ENCODE measurements around the gene SIGLEC1.

SIGLEC1 gene

GRCh38 chr20:3720068-3720467 is 7.7 kb upstream of the SIGLEC1 start:
- Histone ChIP-seq H3K27ac (ENCODE audit: low read length) (no peak overlapping the region), H3K9ac (ENCODE audit: low read depth, low read length) (no peak overlapping the region), H3K36me3 (ENCODE audit: insufficient read depth, low read depth, low read length) (no peaks in the 10 kb centered on the region), H3K4me1 (ENCODE audit: insufficient read depth, low read length) (peaks cover 3% of the 10 kb centered on the region; the same call in 1 of the 2 replicates), H3K27me3 (ENCODE audit: insufficient read depth, low read length) (no peaks in the 10 kb centered on the region), H3K4me3 (ENCODE audit: low read length) (no peak overlapping the region), H3K9me3 (ENCODE audit: insufficient read depth, low read depth, low read length) (no peaks in the 10 kb centered on the region)

- no peak overlapping the region for H3K9ac ChIP-seq (ENCODE audit: low read depth, low read length)
- no peaks in the 10 kb centered on the region for H3K9me3 ChIP-seq (ENCODE audit: insufficient read depth, low read depth, low read length)
- no peak overlapping the region for H3K4me3 ChIP-seq (ENCODE audit: low read length)
- H3K4me1 ChIP-seq (ENCODE audit: insufficient read depth, low read length) = peaks cover 3% of the 10 kb centered on the region; the same call in 1 of the 2 replicates
- no peak overlapping the region for H3K27ac ChIP-seq (ENCODE audit: low read length)
- H3K27me3 ChIP-seq (ENCODE audit: insufficient read depth, low read length) = no peaks in the 10 kb centered on the region
- no peaks in the 10 kb centered on the region for H3K36me3 ChIP-seq (ENCODE audit: insufficient read depth, low read depth, low read length)
Observed at GRCh38 chr20:3719046-3719445, 6.6 kb upstream of the SIGLEC1 start.

- Histone ChIP-seq H3K9ac (ENCODE audit: low read depth, low read length) (no peak overlapping the region), H3K27me3 (ENCODE audit: insufficient read depth, low read length) (no peaks in the 10 kb centered on the region), H3K4me1 (ENCODE audit: insufficient read depth, low read length) (peaks cover 3% of the 10 kb centered on the region; the same call in 1 of the 2 replicates), H3K9me3 (ENCODE audit: insufficient read depth, low read depth, low read length) (no peaks in the 10 kb centered on the region), H3K36me3 (ENCODE audit: insufficient read depth, low read depth, low read length) (no peaks in the 10 kb centered on the region), H3K4me3 (ENCODE audit: low read length) (no peak overlapping the region), H3K27ac (ENCODE audit: low read length) (no peak overlapping the region)
Observed at GRCh38 chr20:3716195-3716834, 3.9 kb upstream of the SIGLEC1 start.

GRCh38 chr20:3714092-3714491 is 1.7 kb upstream of the SIGLEC1 start:
- H3K4me3 ChIP-seq (ENCODE audit: low read length) = no peak overlapping the region
- H3K9ac ChIP-seq (ENCODE audit: low read depth, low read length) = no peak overlapping the region
- H3K36me3 ChIP-seq (ENCODE audit: insufficient read depth, low read depth, low read length) = no peaks in the 10 kb centered on the region
- no peaks in the 10 kb centered on the region for H3K9me3 ChIP-seq (ENCODE audit: insufficient read depth, low read depth, low read length)
- H3K27me3 ChIP-seq (ENCODE audit: insufficient read depth, low read length) = no peaks in the 10 kb centered on the region
- no peak overlapping the region for H3K27ac ChIP-seq (ENCODE audit: low read length)
- no peaks in the 10 kb centered on the region for H3K4me1 ChIP-seq (ENCODE audit: insufficient read depth, low read length)

- H3K36me3 ChIP-seq (ENCODE audit: insufficient read depth, low read depth, low read length) = no peaks in the 10 kb centered on the region
- H3K27me3 ChIP-seq (ENCODE audit: insufficient read depth, low read length) = no peaks in the 10 kb centered on the region
- no peak overlapping the region for H3K9ac ChIP-seq (ENCODE audit: low read depth, low read length)
- no peaks in the 10 kb centered on the region for H3K9me3 ChIP-seq (ENCODE audit: insufficient read depth, low read depth, low read length)
- no peak overlapping the region for H3K4me3 ChIP-seq (ENCODE audit: low read length)
- H3K27ac ChIP-seq (ENCODE audit: low read length) = no peak overlapping the region
- no peaks in the 10 kb centered on the region for H3K4me1 ChIP-seq (ENCODE audit: insufficient read depth, low read length)
Observed at GRCh38 chr20:3711484-3711941, 887 bp downstream of the SIGLEC1 start.

- Histone ChIP-seq H3K9ac (ENCODE audit: low read depth, low read length) (no peak overlapping the region), H3K27me3 (ENCODE audit: insufficient read depth, low read length) (no peaks in the 10 kb centered on the region), H3K27ac (ENCODE audit: low read length) (no peak overlapping the region), H3K4me1 (ENCODE audit: insufficient read depth, low read length) (no peaks in the 10 kb centered on the region), H3K9me3 (ENCODE audit: insufficient read depth, low read depth, low read length) (no peaks in the 10 kb centered on the region), H3K36me3 (ENCODE audit: insufficient read depth, low read depth, low read length) (no peaks in the 10 kb centered on the region), H3K4me3 (ENCODE audit: low read length) (no peak overlapping the region)
Observed at GRCh38 chr20:3710703-3711483, 1.5 kb downstream of the SIGLEC1 start.

- no peaks in the 10 kb centered on the region for H3K4me1 ChIP-seq (ENCODE audit: insufficient read depth, low read length)
- H3K9ac ChIP-seq (ENCODE audit: low read depth, low read length) = no peak overlapping the region
- H3K27ac ChIP-seq (ENCODE audit: low read length) = no peak overlapping the region
- no peak overlapping the region for H3K4me3 ChIP-seq (ENCODE audit: low read length)
- no peaks in the 10 kb centered on the region for H3K9me3 ChIP-seq (ENCODE audit: insufficient read depth, low read depth, low read length)
- H3K27me3 ChIP-seq (ENCODE audit: insufficient read depth, low read length) = no peaks in the 10 kb centered on the region
- no peaks in the 10 kb centered on the region for H3K36me3 ChIP-seq (ENCODE audit: insufficient read depth, low read depth, low read length)
Observed at GRCh38 chr20:3710011-3710466, 2.4 kb downstream of the SIGLEC1 start.

GRCh38 chr20:3707508-3707899 is 4.9 kb downstream of the SIGLEC1 start:
- Histone ChIP-seq H3K9me3 (ENCODE audit: insufficient read depth, low read depth, low read length) (no peaks in the 10 kb centered on the region), H3K4me1 (ENCODE audit: insufficient read depth, low read length) (no peaks in the 10 kb centered on the region), H3K36me3 (ENCODE audit: insufficient read depth, low read depth, low read length) (no peaks in the 10 kb centered on the region), H3K27me3 (ENCODE audit: insufficient read depth, low read length) (no peaks in the 10 kb centered on the region), H3K4me3 (ENCODE audit: low read length) (no peak overlapping the region), H3K9ac (ENCODE audit: low read depth, low read length) (no peak overlapping the region), H3K27ac (ENCODE audit: low read length) (no peak overlapping the region)

GRCh38 chr20:3706774-3707507 is 5.5 kb downstream of the SIGLEC1 start:
- Histone ChIP-seq H3K9me3 (ENCODE audit: insufficient read depth, low read depth, low read length) (no peaks in the 10 kb centered on the region), H3K4me1 (ENCODE audit: insufficient read depth, low read length) (no peaks in the 10 kb centered on the region), H3K27ac (ENCODE audit: low read length) (no peak overlapping the region), H3K36me3 (ENCODE audit: insufficient read depth, low read depth, low read length) (no peaks in the 10 kb centered on the region), H3K4me3 (ENCODE audit: low read length) (no peak overlapping the region), H3K27me3 (ENCODE audit: insufficient read depth, low read length) (no peaks in the 10 kb centered on the region), H3K9ac (ENCODE audit: low read depth, low read length) (no peak overlapping the region)

- no peaks in the 10 kb centered on the region for H3K4me1 ChIP-seq (ENCODE audit: insufficient read depth, low read length)
- no peak overlapping the region for H3K4me3 ChIP-seq (ENCODE audit: low read length)
- no peak overlapping the region for H3K9ac ChIP-seq (ENCODE audit: low read depth, low read length)
- no peaks in the 10 kb centered on the region for H3K36me3 ChIP-seq (ENCODE audit: insufficient read depth, low read depth, low read length)
- no peaks in the 10 kb centered on the region for H3K9me3 ChIP-seq (ENCODE audit: insufficient read depth, low read depth, low read length)
- H3K27ac ChIP-seq (ENCODE audit: low read length) = no peak overlapping the region
- H3K27me3 ChIP-seq (ENCODE audit: insufficient read depth, low read length) = no peaks in the 10 kb centered on the region
Observed at GRCh38 chr20:3705970-3706739, 6.2 kb downstream of the SIGLEC1 start.

- H3K27me3 ChIP-seq (ENCODE audit: insufficient read depth, low read length) = no peaks in the 10 kb centered on the region
- H3K4me3 ChIP-seq (ENCODE audit: low read length) = no peak overlapping the region
- H3K9me3 ChIP-seq (ENCODE audit: insufficient read depth, low read depth, low read length) = no peaks in the 10 kb centered on the region
- H3K9ac ChIP-seq (ENCODE audit: low read depth, low read length) = no peak overlapping the region
- H3K27ac ChIP-seq (ENCODE audit: low read length) = no peak overlapping the region
- H3K4me1 ChIP-seq (ENCODE audit: insufficient read depth, low read length) = no peaks in the 10 kb centered on the region
- H3K36me3 ChIP-seq (ENCODE audit: insufficient read depth, low read depth, low read length) = no peaks in the 10 kb centered on the region
Observed at GRCh38 chr20:3705491-3705969, 6.9 kb downstream of the SIGLEC1 start.

Measured in iPS-20b (cell line).